A549 (cell line): Measurements from ENCODE around the gene TIGD1. TPM values are rescaled to one million over a fixed set of nuclear protein-coding genes. Genes with fewer than 3 reads are reported as not detected.

Experiments
- ATAC-seq, 2 experiments: fragments of 200-7000 bp in 1 of 2; fragments of >200 bp in 1 of 2; cut with Nextera tagmentation in 1 of 2; cut with Tn5 transposase in 1 of 2; 3 replicates each; pipeline versions ENCODE4 v1.8.0 to v1.9.1; 2018 to 2020; ENCODE audit warnings: mild to moderate bottlenecking in 1 of 2, moderate library complexity in 1 of 2
- CTCF ChIA-PET: fragments of 300-600 bp; sonication (Branson Sonifier 250); formaldehyde crosslinking; extraction: SDS; loops from one replicate; lab custom pipeline; 2021; ENCODE audit warnings: antibody characterized with exemption, inconsistent platforms; lab: Yijun Ruan, JAX
- POLR2A ChIA-PET: fragments of 350-600 bp; formaldehyde crosslinking; extraction: SDS; loops from one replicate; lab custom pipeline; 2021; ENCODE audit warnings: antibody characterized with exemption, inconsistent platforms; lab: Yijun Ruan, JAX
- DNase-seq, 2 experiments: peaks; one replicate each; pipeline versions ENCODE4 v3.0.0 to v3.0.0-alpha.2; 2011 to 2016; ENCODE audit warnings: low read depth in 1 of 2, low spot score in 1 of 2
- FAIRE-seq: peaks from 2 replicates; lab custom pipeline; 2011; peaks lifted over from hg19 to GRCh38; lab: Jason Lieb, UNC
- H3K27ac ChIP-seq, 2 experiments: fragments of >200 bp; sonication (Bioruptor Twin); formaldehyde crosslinking; 3 replicates each; pipeline ENCODE4 v1.5.1; 2016 to 2017
- H3K4me1 ChIP-seq: fragments of >200 bp; sonication (Bioruptor Twin); formaldehyde crosslinking; 3 replicates; pipeline ENCODE4 v1.6.1; 2016
- H3K4me2 ChIP-seq: fragments of >200 bp; sonication (Bioruptor Twin); formaldehyde crosslinking; 3 replicates; pipeline ENCODE4 v1.6.1; 2016
- H3K4me3 ChIP-seq: fragments of >200 bp; sonication (Bioruptor Twin); formaldehyde crosslinking; 3 replicates; pipeline ENCODE4 v1.5.1; 2016
- H3K9me3 ChIP-seq: fragments of >200 bp; sonication (Bioruptor Twin); formaldehyde crosslinking; 3 replicates; pipeline ENCODE4 v1.6.1; 2016
- ATOH8 ChIP-seq: fragments of 250-450 bp; sonication (Bioruptor Pico); IDR thresholded peaks from 2 replicates; pipeline ENCODE4 v1.5.0; 2020; ENCODE audit warnings: low read depth, mild to moderate bottlenecking, moderate library complexity
- CBX2 ChIP-seq: fragments of 200-600 bp; sonication (generic); IDR thresholded peaks from 2 replicates; pipeline ENCODE4 v1.6.1; 2016; ENCODE audit warnings: low read depth, mild to moderate bottlenecking, borderline replicate concordance
- CBX8 ChIP-seq: fragments of 200-600 bp; sonication (generic); IDR thresholded peaks from 2 replicates; pipeline ENCODE4 v1.6.1; 2016
- EP300 ChIP-seq, 2 experiments: fragments of >200 bp; sonication (Bioruptor Twin); formaldehyde crosslinking; IDR thresholded peaks; 2 replicates in 1 of 2; 3 replicates in 1 of 2; pipeline ENCODE4 v1.6.1; 2016 to 2017
- FOSB ChIP-seq: fragments of 250-450 bp; sonication (Bioruptor Pico); IDR thresholded peaks from 2 replicates; pipeline ENCODE4 v1.5.0; 2020; ENCODE audit warnings: mild to moderate bottlenecking, moderate library complexity
- FOSL2 ChIP-seq, 2 experiments: fragments of 450-650 bp in 1 of 2; fragments of >200 bp in 1 of 2; sonication (Bioruptor Twin) in 1 of 2; formaldehyde crosslinking; IDR thresholded peaks; 2 replicates each; pipeline versions ENCODE4 v1.5.0 to v1.6.1; 2016 to 2020; ENCODE audit warnings: mild to moderate bottlenecking in 1 of 2, moderate library complexity in 1 of 2
- GATA3 ChIP-seq: IDR thresholded peaks from 2 replicates; pipeline ENCODE4 v1.6.1; 2012; ENCODE audit warnings: borderline replicate concordance
- KDM5A ChIP-seq: fragments of 200-600 bp; sonication (generic); IDR thresholded peaks from 2 replicates; pipeline ENCODE4 v1.6.1; 2016; ENCODE audit warnings: antibody characterized with exemption, mild to moderate bottlenecking
- MAX ChIP-seq: IDR thresholded peaks from 2 replicates; pipeline ENCODE4 v1.6.1; 2012
- PBX3 ChIP-seq: IDR thresholded peaks from 2 replicates; pipeline ENCODE4 v1.6.1; 2012
- RARB ChIP-seq: fragments of 250-450 bp; sonication (Bioruptor Pico); IDR thresholded peaks from 2 replicates; pipeline ENCODE4 v1.8.0; 2021; ENCODE audit warnings: mild to moderate bottlenecking, moderate library complexity
- RCOR1 ChIP-seq: fragments of 150-350 bp; IDR thresholded peaks from 2 replicates; pipeline ENCODE4 v1.6.1; 2014; ENCODE audit warnings: antibody characterized with exemption, low read length, low read depth
- TFCP2L1 ChIP-seq: fragments of 250-450 bp; sonication (Bioruptor Pico); IDR thresholded peaks from 2 replicates; pipeline ENCODE4 v1.5.0; 2021; ENCODE audit warnings: mild to moderate bottlenecking
- TP53 ChIP-seq: fragments of 250-450 bp; sonication (Bioruptor Pico); IDR thresholded peaks from 2 replicates; pipeline ENCODE4 v1.5.0; 2021; ENCODE audit warnings: mild to moderate bottlenecking, moderate library complexity
- USF2 ChIP-seq: fragments of 450-650 bp; IDR thresholded peaks from 2 replicates; pipeline ENCODE4 v1.6.1; 2014; ENCODE audit warnings: antibody characterized with exemption
- ZC3H11A ChIP-seq: fragments of 450-650 bp; IDR thresholded peaks from 2 replicates; pipeline ENCODE4 v1.6.1; 2014; ENCODE audit warnings: antibody characterized with exemption, mild to moderate bottlenecking
- WGBS: methylation state at CpG from one replicate; pipeline ENCODE4 v1.1.6; 2017; ENCODE audit errors: missing lambda C conversion rate; 5-methylcytosine and 5-hydroxymethylcytosine counted together
- polyA plus RNA-seq, 4 experiments: library from polyadenylated mRNA; depleted of rRNA in 3 of 4; stranded (reverse); fragments of >200 nt; fragmentation: RNase III in 1 of 4; extraction: RNeasy Plus Mini Kit Qiagen cat#74134 plus additional on column Dnase treatment in 1 of 4; gene quantifications; 2 replicates in 3 of 4; 3 replicates in 1 of 4; pipeline ENCODE4 v1.2.3, GENCODE V29; 2011 to 2017

TIGD1 gene
- polyA plus RNA-seq, 2 of the 4 experiments (the other 2 are of a cell fraction), result 5.7 to 10.5 TPM

- no peak for TF ChIP-seq CBX2
These were observed 47.2 kb downstream of the TIGD1 start (continued) for GRCh38 chr2:232502911-232503808.

- FAIRE-seq (no peak), DNase-seq (no peak)
- CTCF ChIA-PET, result interaction anchor here (1.1 to 1.5 kb wide), 2 partner anchors 21 to 34 kb away, joined by 3 to 4 read pairs; no protein-coding TSS in a partner anchor
- H3K4me2 ChIP-seq, result peak overlapping the region; percentile 97
- H3K4me3 ChIP-seq, result peak overlapping the region; percentile 43; the same call in 2 of the 3 replicates
- WGBS, result 93% methylated on average over 15 of the region's 21 CpGs
- H3K4me1 ChIP-seq, result peaks cover 24% of the 10 kb centered on the region
- TF ChIP-seq FOSB (CRISPR knock-in tag), result no peak
- no peak for TF ChIP-seq FOSL2 (IDR thresholded peaks at IDR 0.05)
- TF ChIP-seq FOSL2 (CRISPR knock-in tag; IDR thresholded peaks at IDR 0.05), result no peak
- TF ChIP-seq PBX3, result no peak
- TF ChIP-seq RARB (CRISPR knock-in tag), result no peak
- TF ChIP-seq GATA3, result no peak
- TF ChIP-seq EP300 (IDR thresholded peaks at IDR 0.05), result no peak
- no peak for TF ChIP-seq KDM5A
- TF ChIP-seq TP53, result no peak
- TF ChIP-seq, all 56 proteins: peak for 0
- ATAC-seq, result no peak
- Histone ChIP-seq H3K27ac (peak overlapping the region; percentile 58 to 85; a peak in 5 of 6 replicates), H3K9me3 (no peaks in the 10 kb centered on the region)
- POLR2A ChIA-PET, result no interaction called here
These were observed 47.8 kb downstream of the TIGD1 start for GRCh38 chr2:232502511-232502910.

- Histone ChIP-seq H3K27ac (peak overlapping the region in 1 of 2 experiments; percentile 85; a peak in 3 of 6 replicates), H3K4me1 (peaks cover 24% of the 10 kb centered on the region), H3K4me2 (peak overlapping the region; percentile 97; the same call in 2 of the 3 replicates), H3K4me3 (no peak overlapping the region), H3K9me3 (no peaks in the 10 kb centered on the region)
- ATAC-seq (no peak), FAIRE-seq (no peak), DNase-seq (no peak)
- ChIA-PET CTCF (interaction anchor here (1.1 to 2.0 kb wide), 3 partner anchors 20 to 33 kb away, joined by 3 to 13 read pairs (median 4); no protein-coding TSS in a partner anchor), POLR2A (no interaction called here)
- TF ChIP-seq ATOH8 (CRISPR knock-in tag) (no peak), RCOR1 (no peak), CBX8 (no peak)
- 83% methylated on average over 7 of the region's 10 CpGs for WGBS
These were observed 48.5 kb downstream of the TIGD1 start for GRCh38 chr2:232501794-232502390.

GRCh38 chr2:232501331-232501771 is 49.0 kb downstream of the TIGD1 start:
- Histone ChIP-seq H3K4me1 (peaks cover 24% of the 10 kb centered on the region), H3K27ac (peak overlapping the region in 1 of 2 experiments; percentile 85; a peak in 3 of 6 replicates), H3K4me2 (no peak overlapping the region), H3K4me3 (no peak overlapping the region), H3K9me3 (no peaks in the 10 kb centered on the region)
- no peak for DNase-seq
- CTCF ChIA-PET, result interaction anchor here (1.1 to 2.0 kb wide), 3 partner anchors 20 to 32 kb away, joined by 3 to 13 read pairs (median 4); no protein-coding TSS in a partner anchor
- 83% methylated on average over 9 of the region's 9 CpGs for WGBS
- no peak for ATAC-seq
- POLR2A ChIA-PET, result no interaction called here
- TF ChIP-seq USF2 (no peak), MAX (no peak), TFCP2L1 (CRISPR knock-in tag) (no peak), RCOR1 (no peak), ZC3H11A (no peak)
- FAIRE-seq, result no peak
